CD4-positive, CD25-positive, alpha-beta regulatory T cell (primary cell): ENCODE measurements around the gene HDC. TPM values are rescaled to one million over a fixed set of nuclear protein-coding genes. Genes with fewer than 3 reads are reported as not detected.

Source experiments
- ATAC-seq, 2 donors: fragments of 150-1000 bp; cut with Tn5 transposase; one replicate each; pipeline ENCODE4 v1.10.0; 2021; ENCODE audit warnings: low read depth in 2 of 2, moderate number of reproducible peaks in 2 of 2, moderate library complexity in 1 of 2
- DNase-seq, 3 donors: peaks; one replicate each; pipeline versions ENCODE4 v3.0.0 to v3.0.0-alpha.2; 2012 to 2022; ENCODE audit warnings: mixed read lengths in 1 of 3
- H3K27ac ChIP-seq: one replicate; pipeline ENCODE4 v1.7.0; 2013; ENCODE audit warnings: mild to moderate bottlenecking, low read length; ENCODE audit not compliant: insufficient read depth, poor library complexity, severe bottlenecking
- H3K27me3 ChIP-seq: one replicate; pipeline ENCODE4 v1.7.0; 2013; ENCODE audit warnings: low read length; ENCODE audit not compliant: control insufficient read depth, insufficient read depth
- H3K36me3 ChIP-seq: one replicate; pipeline ENCODE4 v1.7.0; 2013; ENCODE audit warnings: mild to moderate bottlenecking, low read length, moderate library complexity; ENCODE audit not compliant: control insufficient read depth, insufficient read depth
- H3K4me1 ChIP-seq: 2 replicates; pipeline ENCODE4 v1.7.0; 2013; ENCODE audit warnings: mild to moderate bottlenecking, low read length; ENCODE audit not compliant: insufficient read depth, control insufficient read depth, poor library complexity, severe bottlenecking
- H3K4me3 ChIP-seq: one replicate; pipeline ENCODE4 v1.7.0; 2013; ENCODE audit warnings: low read depth, mild to moderate bottlenecking, low read length, moderate library complexity
- H3K9me3 ChIP-seq, 2 experiments: 1 replicate in 1 of 2; 2 replicates in 1 of 2; pipeline ENCODE4 v1.7.0; 2013; ENCODE audit warnings: low read length in 2 of 2, mild to moderate bottlenecking in 1 of 2, moderate library complexity in 1 of 2; ENCODE audit not compliant: control insufficient read depth in 2 of 2
- H3K27ac Mint-ChIP-seq, 3 donors: one replicate each; pipeline ENCODE4 v1.8.0; 2020 to 2022; ENCODE audit warnings: mild to moderate bottlenecking in 3 of 3, mixed read lengths in 3 of 3, moderate library complexity in 2 of 3
- H3K27me3 Mint-ChIP-seq: one replicate; pipeline ENCODE4 v1.8.0; 2022; ENCODE audit warnings: mild to moderate bottlenecking, mixed read lengths
- H3K36me3 Mint-ChIP-seq: one replicate; pipeline ENCODE4 v1.8.0; 2020; ENCODE audit warnings: mixed read lengths
- H3K4me1 Mint-ChIP-seq, 4 donors: one replicate each; pipeline ENCODE4 v1.8.0; 2020 to 2022; ENCODE audit warnings: mixed read lengths in 4 of 4, mild to moderate bottlenecking in 1 of 4
- H3K4me3 Mint-ChIP-seq, 4 donors: one replicate each; pipeline ENCODE4 v1.8.0; 2020 to 2022; ENCODE audit warnings: mild to moderate bottlenecking in 4 of 4, mixed read lengths in 4 of 4, moderate library complexity in 3 of 4
- H3K9me3 Mint-ChIP-seq, 7 donors: one replicate each; pipeline ENCODE4 v1.8.0; 2020 to 2022; ENCODE audit warnings: mixed read lengths in 7 of 7, mild to moderate bottlenecking in 3 of 7, moderate library complexity in 2 of 7
- polyA plus RNA-seq, 4 donors: library from polyadenylated mRNA; unstranded; fragments of 300-500 nt; fragmentation: Illumina TruSeq; gene quantifications; one replicate each; pipeline ENCODE4 v1.2.3, GENCODE V29; 2021
- total RNA-seq: library from RNA; stranded (reverse); gene quantifications from one replicate; pipeline ENCODE4 v1.2.3, GENCODE V29; 2022

Gene HDC
- total and polyA plus RNA-seq, 5 donors from 2014 or later, result 3.5 TPM; not detected in 4

GRCh38 chr15:50206020-50206419 is 59.5 kb downstream of the HDC start:
- H3K4me1 ChIP-seq, result no peaks in the 10 kb centered on the region
- H3K4me3 ChIP-seq, result no peak overlapping the region
- Mint-ChIP-seq H3K9me3 (peaks cover 0 to 4% (median 0%) of the 10 kb centered on the region in 7 donors), H3K36me3 (peaks cover 3% of the 10 kb centered on the region), H3K4me1 (no peaks in the 10 kb centered on the region), H3K4me3 (no peak overlapping the region), H3K27ac (no peak overlapping the region), H3K27me3 (no peaks in the 10 kb centered on the region)
- no peaks in the 10 kb centered on the region for H3K27me3 ChIP-seq
- DNase-seq (no peak), ATAC-seq (no peak)
- H3K27ac ChIP-seq, result no peak overlapping the region
- no peaks in the 10 kb centered on the region for H3K9me3 ChIP-seq
- H3K36me3 ChIP-seq, result no peaks in the 10 kb centered on the region

- Histone ChIP-seq H3K4me3 (no peak overlapping the region), H3K27me3 (no peaks in the 10 kb centered on the region), H3K36me3 (no peaks in the 10 kb centered on the region), H3K27ac (no peak overlapping the region), H3K4me1 (no peaks in the 10 kb centered on the region), H3K9me3 (no peaks in the 10 kb centered on the region)
- no peak for DNase-seq
- no peaks in the 10 kb centered on the region for H3K36me3 Mint-ChIP-seq
- H3K27ac Mint-ChIP-seq, result no peak overlapping the region
- H3K4me3 Mint-ChIP-seq, result no peak overlapping the region
- no peaks in the 10 kb centered on the region for H3K27me3 Mint-ChIP-seq
- H3K9me3 Mint-ChIP-seq, result no peaks in the 10 kb centered on the region
- no peak for ATAC-seq
- H3K4me1 Mint-ChIP-seq, result no peaks in the 10 kb centered on the region
Measured at GRCh38 chr15:50202003-50202402, 63.5 kb downstream of the HDC start.

GRCh38 chr15:50192926-50193620 is 72.5 kb downstream of the HDC start:
- no peaks in the 10 kb centered on the region for H3K4me1 Mint-ChIP-seq
- H3K27ac Mint-ChIP-seq, result no peak overlapping the region
- Histone ChIP-seq H3K27me3 (no peaks in the 10 kb centered on the region), H3K36me3 (no peaks in the 10 kb centered on the region), H3K4me3 (no peak overlapping the region), H3K4me1 (no peaks in the 10 kb centered on the region), H3K9me3 (no peaks in the 10 kb centered on the region), H3K27ac (no peak overlapping the region)
- no peak for ATAC-seq
- no peak overlapping the region for H3K4me3 Mint-ChIP-seq
- H3K36me3 Mint-ChIP-seq, result no peaks in the 10 kb centered on the region
- H3K9me3 Mint-ChIP-seq, result peaks cover 0 to 2% (median 0%) of the 10 kb centered on the region in 7 donors
- no peaks in the 10 kb centered on the region for H3K27me3 Mint-ChIP-seq
- DNase-seq, result no peak

GRCh38 chr15:50192164-50192563 is 73.4 kb downstream of the HDC start:
- no peak for ATAC-seq

More at GRCh38 chr15:50192164-50192563, 73.4 kb downstream of the HDC start:
- Histone ChIP-seq H3K9me3 (no peaks in the 10 kb centered on the region), H3K4me1 (no peaks in the 10 kb centered on the region), H3K36me3 (no peaks in the 10 kb centered on the region), H3K27me3 (no peaks in the 10 kb centered on the region), H3K27ac (no peak overlapping the region), H3K4me3 (no peak overlapping the region)
- no peaks in the 10 kb centered on the region for H3K36me3 Mint-ChIP-seq
- no peak for DNase-seq
- no peak overlapping the region for H3K27ac Mint-ChIP-seq
- no peak overlapping the region for H3K4me3 Mint-ChIP-seq
- H3K27me3 Mint-ChIP-seq, result no peaks in the 10 kb centered on the region
- no peaks in the 10 kb centered on the region for H3K4me1 Mint-ChIP-seq
- peaks cover 0 to 2% (median 0%) of the 10 kb centered on the region in 7 donors for H3K9me3 Mint-ChIP-seq

Other genes starting within 250 kb of the HDC start
- gene ATP8B4, start 146.5 kb downstream of the HDC start, total RNA-seq, result 2.8 TPM
- not detected for gene ATP8B4, start 146.5 kb downstream of the HDC start, polyA plus RNA-seq
- gene SLC27A2, start 83.5 kb downstream of the HDC start, total RNA-seq, result 1.2 TPM
- 1 to 10 TPM in 2 of 4 donors, under 1 TPM in 2; 0.63 to 1.4 (median 0.97) TPM for gene SLC27A2, start 83.5 kb downstream of the HDC start, polyA plus RNA-seq
- gene GABPB1, start 89.5 kb upstream of the HDC start, total RNA-seq, result 31.0 TPM
- 10 to 100 TPM; 29.9 to 38.3 (median 34.2) TPM for gene GABPB1, start 89.5 kb upstream of the HDC start, polyA plus RNA-seq
- gene USP8, start 158.7 kb upstream of the HDC start, total RNA-seq, result 76.8 TPM
- gene USP8, start 158.7 kb upstream of the HDC start, polyA plus RNA-seq, result 10 to 100 TPM; 35.4 to 54.7 (median 44.9) TPM